PC-3 (cell line): Measurements from ENCODE around the gene AHNAK.

Experiments used
- EZH2 ChIP-seq: fragments of 300-600 bp; sonication (generic); IDR thresholded peaks from one replicate; pipeline ENCODE4 v1.6.1; 2017; ENCODE audit warnings: antibody characterized with exemption, mild to moderate bottlenecking, low read length; ENCODE audit not compliant: unreplicated experiment
- TF ChIP-seq, protein P1 (sequence below): fragments of 300-600 bp; sonication (generic); conservative IDR thresholded peaks from 2 replicates; pipeline ENCODE4 v1.5.1; 2017; ENCODE audit warnings: antibody characterized with exemption, low read depth, mild to moderate bottlenecking, low read length

DNA sequence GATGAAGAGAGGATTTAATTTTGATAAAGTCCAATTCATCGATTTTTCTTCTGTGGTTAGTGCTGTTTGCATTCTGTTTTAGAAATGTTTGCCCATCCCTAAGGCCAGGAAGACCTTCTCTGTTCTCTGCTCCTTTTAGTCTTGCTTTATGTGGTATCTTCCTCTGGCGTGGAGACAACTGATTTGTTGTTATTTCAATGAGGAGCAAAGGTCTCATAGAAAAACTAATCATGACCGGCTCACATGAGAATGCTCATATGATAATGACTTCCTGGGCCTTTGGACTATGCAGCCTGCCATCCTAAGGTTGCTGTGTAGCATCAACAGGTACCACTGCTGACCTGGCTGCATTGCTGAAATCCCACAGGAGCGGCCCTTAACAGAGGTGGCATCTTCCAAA lies 108.0 kb downstream of the AHNAK start:
- TF ChIP-seq, protein P1, sequence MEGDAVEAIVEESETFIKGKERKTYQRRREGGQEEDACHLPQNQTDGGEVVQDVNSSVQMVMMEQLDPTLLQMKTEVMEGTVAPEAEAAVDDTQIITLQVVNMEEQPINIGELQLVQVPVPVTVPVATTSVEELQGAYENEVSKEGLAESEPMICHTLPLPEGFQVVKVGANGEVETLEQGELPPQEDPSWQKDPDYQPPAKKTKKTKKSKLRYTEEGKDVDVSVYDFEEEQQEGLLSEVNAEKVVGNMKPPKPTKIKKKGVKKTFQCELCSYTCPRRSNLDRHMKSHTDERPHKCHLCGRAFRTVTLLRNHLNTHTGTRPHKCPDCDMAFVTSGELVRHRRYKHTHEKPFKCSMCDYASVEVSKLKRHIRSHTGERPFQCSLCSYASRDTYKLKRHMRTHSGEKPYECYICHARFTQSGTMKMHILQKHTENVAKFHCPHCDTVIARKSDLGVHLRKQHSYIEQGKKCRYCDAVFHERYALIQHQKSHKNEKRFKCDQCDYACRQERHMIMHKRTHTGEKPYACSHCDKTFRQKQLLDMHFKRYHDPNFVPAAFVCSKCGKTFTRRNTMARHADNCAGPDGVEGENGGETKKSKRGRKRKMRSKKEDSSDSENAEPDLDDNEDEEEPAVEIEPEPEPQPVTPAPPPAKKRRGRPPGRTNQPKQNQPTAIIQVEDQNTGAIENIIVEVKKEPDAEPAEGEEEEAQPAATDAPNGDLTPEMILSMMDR, result no peak
- no peak for TF ChIP-seq EZH2
